ENCODE results near the gene CCDC17.
"Not testable (repeated sequence)": the region's sequence is repeated elsewhere in the genome, so short reads cannot be mapped to it uniquely, and the experiment has no call there.

Gene CCDC17

GRCh38 chr1:45621895-45622523 lies 1.8 kb downstream of the CCDC17 start:
- DNase-seq (ENCODE audit: low spot score), result no peak

- no peak for DNase-seq (ENCODE audit: low spot score)
Measured at GRCh38 chr1:45621501-45621836, 2.4 kb downstream of the CCDC17 start.

GRCh38 chr1:45620588-45621500 lies 3.0 kb downstream of the CCDC17 start:
- DNase-seq (ENCODE audit: low spot score), result no peak

GRCh38 chr1:45619149-45619921 lies 4.5 kb downstream of the CCDC17 start:
- DNase-seq (ENCODE audit: low spot score), result no peak

- DNase-seq (ENCODE audit: low spot score), result no peak
Measured at GRCh38 chr1:45617618-45618017, 6.2 kb downstream of the CCDC17 start.

DNA sequence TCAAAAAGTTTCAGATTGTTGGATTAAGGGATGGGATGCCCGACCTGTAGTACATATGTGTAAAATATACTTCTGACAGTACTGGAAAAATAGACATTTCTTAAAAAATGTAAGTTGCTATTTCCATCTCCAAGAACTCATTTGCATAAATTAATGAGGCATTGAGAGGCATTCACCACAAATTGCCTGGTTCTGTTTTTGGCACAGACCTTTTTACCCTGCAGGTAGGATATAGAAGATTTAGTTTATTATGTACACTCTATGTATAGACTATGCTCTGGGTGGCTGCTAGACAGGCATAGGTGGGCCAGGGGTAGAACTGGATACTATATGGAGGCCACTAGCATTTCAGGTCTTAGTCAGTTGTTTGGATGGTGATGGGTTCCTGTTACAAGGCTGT lies 8.0 kb downstream of the CCDC17 start:
- DNase-seq (ENCODE audit: low spot score), result no peak

GRCh38 chr1:45612941-45613579 lies 10.8 kb downstream of the CCDC17 start:
- no peak for DNase-seq (ENCODE audit: low spot score)

GRCh38 chr1:45610589-45611226 lies 13.1 kb downstream of the CCDC17 start:
- no peak for DNase-seq (ENCODE audit: low spot score)

- DNase-seq (ENCODE audit: low spot score), result no peak
Measured at GRCh38 chr1:45608175-45609156, 15.4 kb downstream of the CCDC17 start.

- no peak for DNase-seq (ENCODE audit: low spot score)
Measured at GRCh38 chr1:45607404-45608074, 16.3 kb downstream of the CCDC17 start.

DNA sequence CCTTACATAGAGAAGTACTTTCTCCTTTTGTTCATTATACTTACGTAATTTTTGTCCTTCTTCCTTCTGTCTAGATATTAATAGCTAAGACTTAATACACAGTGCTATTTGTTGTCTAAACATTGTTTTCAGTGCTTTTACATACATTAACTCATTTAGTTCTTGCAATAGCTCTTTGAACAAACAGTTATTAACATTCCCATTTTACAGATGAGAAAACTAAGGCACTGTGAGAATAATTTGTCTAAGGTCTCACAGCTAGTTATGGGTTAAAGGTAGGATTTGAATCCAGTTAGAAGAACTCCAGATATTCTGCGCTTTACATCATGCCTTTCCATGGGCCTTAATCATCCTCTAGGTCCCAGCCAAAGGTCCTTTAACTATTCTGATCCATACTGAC lies 19.6 kb downstream of the CCDC17 start:
- no peak for DNase-seq (ENCODE audit: low spot score)

DNA sequence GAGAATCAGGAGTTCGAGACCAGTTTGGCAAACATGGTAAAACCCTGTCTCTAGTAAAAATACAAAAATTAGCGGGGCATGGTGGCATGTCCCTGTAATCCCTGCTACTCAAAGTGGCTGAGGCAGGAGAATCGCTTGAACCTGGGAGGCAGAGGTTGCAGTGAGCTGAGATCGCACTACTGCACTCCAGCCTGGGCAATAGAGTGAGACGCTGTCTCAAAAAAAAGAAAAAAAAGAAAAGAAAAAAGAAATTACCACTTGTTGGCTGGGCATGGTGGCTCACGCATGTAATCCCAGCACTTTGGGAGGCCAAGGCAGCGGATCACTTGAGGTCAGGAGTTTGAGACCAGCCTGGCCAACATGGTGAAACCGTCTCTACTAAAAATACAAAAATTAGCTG lies 27.1 kb downstream of the CCDC17 start:
- not testable (repeated sequence) for DNase-seq (ENCODE audit: low spot score)

DNA sequence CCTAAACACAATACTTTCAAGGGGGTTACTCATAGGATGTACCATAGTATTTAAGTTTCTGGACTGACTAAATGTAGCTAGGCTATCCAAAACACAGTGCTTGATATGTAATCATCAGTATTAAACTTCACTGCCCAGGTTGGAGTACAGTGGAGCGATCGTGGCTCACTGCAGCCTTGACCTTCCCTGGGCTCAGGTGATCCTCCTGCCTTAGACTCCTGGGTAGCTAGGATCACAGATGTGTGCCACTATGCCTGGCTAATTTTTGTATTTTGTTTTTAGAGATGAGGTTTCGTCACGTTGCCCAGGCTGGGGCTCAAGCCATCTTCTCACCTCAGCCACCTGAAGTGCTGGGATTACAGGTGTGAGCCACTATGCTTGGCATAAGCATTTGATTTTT lies 29.4 kb downstream of the CCDC17 start:
- no peak for DNase-seq (ENCODE audit: low spot score)

DNA sequence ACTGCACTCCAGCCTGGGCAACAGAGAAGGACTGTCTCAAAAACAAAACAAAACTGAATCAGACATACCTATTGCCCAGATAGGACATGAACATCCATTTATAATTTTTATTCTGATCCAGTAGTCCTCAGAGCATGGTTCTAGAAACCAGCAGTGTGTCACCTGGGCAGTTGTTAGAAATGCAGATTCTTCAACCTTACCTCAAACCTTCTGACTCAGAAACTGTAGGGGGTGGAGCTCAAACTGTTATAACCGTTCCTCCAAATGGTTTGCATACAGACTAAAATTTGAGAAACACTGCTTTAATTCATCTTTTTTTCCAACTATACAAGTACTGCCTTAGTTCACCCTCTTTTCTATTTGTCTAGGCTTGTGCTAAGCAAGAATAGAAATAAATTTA lies 34.0 kb downstream of the CCDC17 start:
- DNase-seq (ENCODE audit: low spot score), result no peak

- DNase-seq (ENCODE audit: low spot score), result no peak
Measured at GRCh38 chr1:45586769-45587168, 37.1 kb downstream of the CCDC17 start.

DNA sequence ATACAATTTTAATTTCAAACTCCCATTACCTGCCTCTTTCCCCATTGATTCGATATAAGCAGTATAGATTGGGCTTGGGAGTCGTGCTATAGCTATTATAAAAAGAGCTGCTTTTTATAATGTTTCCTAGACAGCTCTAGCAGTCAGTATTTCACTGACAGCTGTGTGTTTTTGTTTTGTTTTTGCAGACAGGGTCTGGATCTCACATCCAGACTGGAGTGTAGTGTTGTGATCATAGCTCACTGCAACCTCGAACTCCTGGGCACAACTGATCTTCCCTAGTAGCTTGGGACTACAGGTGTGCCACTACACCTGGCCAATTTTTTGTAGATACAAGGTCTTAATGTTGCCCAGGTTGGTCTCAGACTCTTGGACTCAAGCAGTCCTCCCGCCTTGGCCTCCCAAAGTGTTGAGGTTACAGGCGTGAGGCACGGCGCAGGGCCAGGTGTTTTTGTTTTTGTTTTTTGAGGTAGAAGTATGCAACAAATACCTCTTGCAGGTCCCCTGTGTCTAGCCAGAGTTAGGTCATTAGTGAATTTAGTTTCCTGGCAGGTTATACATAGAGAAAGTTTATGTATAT lies 38.3 kb downstream of the CCDC17 start:
- no peak for DNase-seq (ENCODE audit: low spot score)

- DNase-seq (ENCODE audit: low spot score), result no peak
Measured at GRCh38 chr1:45585110-45585426, 38.8 kb downstream of the CCDC17 start.

- DNase-seq (ENCODE audit: low spot score), result peak; percentile 88
Measured at GRCh38 chr1:45584351-45585109, 39.3 kb downstream of the CCDC17 start.

All from activated CD4-positive, alpha-beta T cell treated with anti-CD3 and anti-CD28 coated beads, Interleukin-2, Interleukin-4, amounts not matched to agents 100 ng/mL and 50 ng/mL, durations not matched to agents 16 hours and 8 hours (primary cell).